Tibial nerve (tissue), 4 donors: ENCODE measurements around the gene SLC44A5. TPM values are rescaled to one million over a fixed set of nuclear protein-coding genes. Genes with fewer than 3 reads are reported as not detected.

Experiments used
- DNase-seq, 2 donors: peaks; one replicate each; pipeline ENCODE4 v3.0.0-alpha.2; 2019; ENCODE audit warnings: low spot score in 2 of 2
- H3K27ac ChIP-seq, 4 donors: fragments of 200-600 bp; sonication (generic) in 3 of 4; one replicate each; pipeline ENCODE4 v1.5.1; 2017 to 2019; ENCODE audit warnings: mild to moderate bottlenecking in 1 of 4
- H3K27me3 ChIP-seq, 2 donors: fragments of 200-600 bp; sonication (generic) in 1 of 2; one replicate each; pipeline versions ENCODE4 v1.5.1 to v1.6.0; 2017 to 2019
- H3K36me3 ChIP-seq, 3 donors: fragments of 200-600 bp; sonication (generic); one replicate each; pipeline ENCODE4 v1.5.1; 2018 to 2019
- H3K4me1 ChIP-seq, 4 donors: fragments of 200-600 bp; sonication (generic) in 3 of 4; one replicate each; pipeline ENCODE4 v1.5.1; 2017 to 2019
- H3K4me3 ChIP-seq, 4 donors: fragments of 200-600 bp; sonication (generic) in 3 of 4; one replicate each; pipeline ENCODE4 v1.5.1; 2017 to 2019; ENCODE audit warnings: mild to moderate bottlenecking in 1 of 4, moderate library complexity in 1 of 4
- H3K9me3 ChIP-seq, 4 donors: fragments of 200-600 bp; sonication (generic) in 3 of 4; one replicate each; pipeline ENCODE4 v1.5.1; 2017 to 2019
- CTCF ChIP-seq, 5 experiments: fragments of 200-600 bp in 3 of 5; fragments of 450-650 bp in 2 of 5; sonication (generic) in 3 of 5; IDR thresholded peaks; one replicate each; pipeline ENCODE4 v1.5.1; 2016 to 2019; ENCODE audit warnings: antibody characterized with exemption in 5 of 5, mild to moderate bottlenecking in 3 of 5, moderate library complexity in 2 of 5
- EP300 ChIP-seq, 2 donors: sonication (generic); formaldehyde crosslinking; IDR thresholded peaks; one replicate each; pipeline ENCODE4 v1.6.1; 2017; ENCODE audit warnings: antibody characterized with exemption in 2 of 2, mild to moderate bottlenecking in 1 of 2
- POLR2A ChIP-seq, 2 donors: fragments of 450-650 bp; IDR thresholded peaks; one replicate each; pipeline ENCODE4 v1.6.1; 2017; ENCODE audit warnings: antibody characterized with exemption in 2 of 2, mild to moderate bottlenecking in 2 of 2, moderate library complexity in 2 of 2
- WGBS, 2 donors: methylation state at CpG; one replicate each; pipeline ENCODE4 v1.1.5; 2018; 5-methylcytosine and 5-hydroxymethylcytosine counted together
- total RNA-seq, 4 donors: library from RNA; depleted of rRNA; stranded (reverse); fragments of >200 nt; gene quantifications; one replicate each; pipeline ENCODE4 v1.1.0, GENCODE V29; 2016

SLC44A5 gene
- total RNA-seq, 4 donors from 2014 or later: 0.21 TPM; not detected in 3

GRCh38 chr1:75431843-75432242 is 179.1 kb downstream of the SLC44A5 start:
- DNase-seq: no peak
- Histone ChIP-seq H3K36me3 (no peaks in the 10 kb centered on the region), H3K4me3 (no peak overlapping the region), H3K27me3 (no peaks in the 10 kb centered on the region), H3K9me3 (no peaks in the 10 kb centered on the region), H3K4me1 (no peaks in the 10 kb centered on the region), H3K27ac (no peak overlapping the region)
- TF ChIP-seq EP300 (IDR thresholded peaks at IDR 0.05) (no peak), CTCF (IDR thresholded peaks at IDR 0.05) (no peak), POLR2A (IDR thresholded peaks at IDR 0.05) (no peak)
- 72 to 82% methylated on average over 2 of the region's 2 CpGs for WGBS, 2 donors

GRCh38 chr1:75430526-75430925 is 180.4 kb downstream of the SLC44A5 start:
- Histone ChIP-seq H3K36me3 (no peaks in the 10 kb centered on the region), H3K27ac (no peak overlapping the region), H3K4me1 (no peaks in the 10 kb centered on the region), H3K4me3 (no peak overlapping the region), H3K27me3 (no peaks in the 10 kb centered on the region), H3K9me3 (no peaks in the 10 kb centered on the region)
- DNase-seq: no peak
- TF ChIP-seq POLR2A (IDR thresholded peaks at IDR 0.05) (no peak), CTCF (IDR thresholded peaks at IDR 0.05) (no peak), EP300 (IDR thresholded peaks at IDR 0.05) (no peak)

GRCh38 chr1:75426688-75427087 is 184.2 kb downstream of the SLC44A5 start:
- H3K27me3 ChIP-seq: no peaks in the 10 kb centered on the region
- no peak for TF ChIP-seq CTCF (IDR thresholded peaks at IDR 0.05)
- TF ChIP-seq POLR2A (IDR thresholded peaks at IDR 0.05): no peak
- no peaks in the 10 kb centered on the region for H3K9me3 ChIP-seq
- DNase-seq: no peak
- H3K36me3 ChIP-seq: no peaks in the 10 kb centered on the region
- 88 to 89% methylated on average over 10 of the region's 10 CpGs for whole genome bisulfite sequencing, 2 donors
- no peak overlapping the region for H3K27ac ChIP-seq
- no peak overlapping the region for H3K4me3 ChIP-seq
- no peaks in the 10 kb centered on the region for H3K4me1 ChIP-seq

- H3K4me1 ChIP-seq: no peaks in the 10 kb centered on the region
- no peaks in the 10 kb centered on the region for H3K36me3 ChIP-seq
- no peaks in the 10 kb centered on the region for H3K27me3 ChIP-seq
- no peak for DNase-seq
- TF ChIP-seq EP300 (IDR thresholded peaks at IDR 0.05) (no peak), CTCF (IDR thresholded peaks at IDR 0.05) (no peak)
- H3K27ac ChIP-seq: no peak overlapping the region
- H3K4me3 ChIP-seq: no peak overlapping the region
- no peaks in the 10 kb centered on the region for H3K9me3 ChIP-seq
- 75 to 89% methylated on average over 3 of the region's 3 CpGs for WGBS, 2 donors
These were observed 185.8 kb downstream of the SLC44A5 start for GRCh38 chr1:75425001-75425650.

- Histone ChIP-seq H3K27ac (no peak overlapping the region), H3K4me1 (no peaks in the 10 kb centered on the region), H3K4me3 (no peak overlapping the region), H3K27me3 (no peaks in the 10 kb centered on the region), H3K9me3 (no peaks in the 10 kb centered on the region), H3K36me3 (no peaks in the 10 kb centered on the region)
- no peak for DNase-seq
- WGBS, 2 donors: 70 to 74% methylated on average over 5 of the region's 5 CpGs
- TF ChIP-seq CTCF (IDR thresholded peaks at IDR 0.05): no peak
- TF ChIP-seq EP300 (IDR thresholded peaks at IDR 0.05): no peak
- no peak for TF ChIP-seq POLR2A (IDR thresholded peaks at IDR 0.05)
These were observed 187.3 kb downstream of the SLC44A5 start for GRCh38 chr1:75423616-75424015.
